ENCODE results near the gene ARIH2.

DNA sequence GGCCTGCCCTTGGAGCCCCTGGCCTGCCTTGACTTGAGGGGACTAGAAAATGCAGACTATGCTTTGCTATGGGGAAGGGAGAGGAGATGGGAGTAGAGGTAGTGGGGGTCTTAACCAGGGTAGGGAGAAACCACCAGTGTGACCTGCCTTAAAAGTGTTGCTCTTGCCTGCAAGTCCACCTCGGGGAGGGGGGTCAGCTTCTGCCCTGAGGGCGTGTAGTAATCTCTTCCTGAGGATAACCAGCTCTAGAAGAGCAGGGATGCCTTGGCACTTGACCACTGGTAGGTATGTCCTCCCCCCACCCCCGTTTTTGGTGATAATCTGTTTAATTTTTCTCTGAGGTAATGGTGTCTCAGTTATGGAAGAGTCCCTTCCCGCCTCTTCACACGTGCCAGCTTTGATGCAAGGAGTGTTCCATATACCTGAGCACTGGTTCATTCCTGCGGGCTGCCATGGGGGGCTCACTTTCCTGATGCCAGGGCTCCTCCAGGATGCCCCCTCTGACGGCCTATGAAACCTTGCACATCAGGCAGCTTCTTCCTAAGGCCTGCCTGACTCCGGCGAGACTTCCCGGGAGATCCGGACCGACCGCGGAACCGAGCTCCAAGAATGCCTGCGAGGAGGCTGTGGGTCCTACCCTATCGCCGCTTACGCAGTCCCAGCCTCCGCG lies 70.6 kb downstream of the ARIH2 start:
- TF ChIP-seq EZH2 (IDR thresholded peaks at IDR 0.05; ENCODE audit: borderline replicate concordance, low read depth, low read length, poor library complexity, severe bottlenecking): no peak
- TF ChIP-seq, protein P1, sequence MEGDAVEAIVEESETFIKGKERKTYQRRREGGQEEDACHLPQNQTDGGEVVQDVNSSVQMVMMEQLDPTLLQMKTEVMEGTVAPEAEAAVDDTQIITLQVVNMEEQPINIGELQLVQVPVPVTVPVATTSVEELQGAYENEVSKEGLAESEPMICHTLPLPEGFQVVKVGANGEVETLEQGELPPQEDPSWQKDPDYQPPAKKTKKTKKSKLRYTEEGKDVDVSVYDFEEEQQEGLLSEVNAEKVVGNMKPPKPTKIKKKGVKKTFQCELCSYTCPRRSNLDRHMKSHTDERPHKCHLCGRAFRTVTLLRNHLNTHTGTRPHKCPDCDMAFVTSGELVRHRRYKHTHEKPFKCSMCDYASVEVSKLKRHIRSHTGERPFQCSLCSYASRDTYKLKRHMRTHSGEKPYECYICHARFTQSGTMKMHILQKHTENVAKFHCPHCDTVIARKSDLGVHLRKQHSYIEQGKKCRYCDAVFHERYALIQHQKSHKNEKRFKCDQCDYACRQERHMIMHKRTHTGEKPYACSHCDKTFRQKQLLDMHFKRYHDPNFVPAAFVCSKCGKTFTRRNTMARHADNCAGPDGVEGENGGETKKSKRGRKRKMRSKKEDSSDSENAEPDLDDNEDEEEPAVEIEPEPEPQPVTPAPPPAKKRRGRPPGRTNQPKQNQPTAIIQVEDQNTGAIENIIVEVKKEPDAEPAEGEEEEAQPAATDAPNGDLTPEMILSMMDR (conservative IDR thresholded peaks at IDR 0.05; ENCODE audit: low read depth, low read length): no peak
